Lower leg skin (tissue), 3 donors: ENCODE results near the gene THSD8.

Source experiments
- POLR2A ChIP-seq, 2 donors: fragments of 450-650 bp; IDR thresholded peaks; one replicate each; pipeline ENCODE4 v1.6.1; 2016 to 2017; ENCODE audit warnings: antibody characterized with exemption in 2 of 2, mild to moderate bottlenecking in 1 of 2, moderate library complexity in 1 of 2
- TF ChIP-seq, protein P1 (sequence below), 3 donors: fragments of 450-650 bp; IDR thresholded peaks; one replicate each; pipeline ENCODE4 v1.5.1; 2016; ENCODE audit warnings: antibody characterized with exemption in 3 of 3, mild to moderate bottlenecking in 3 of 3, moderate library complexity in 2 of 3

GRCh38 chr19:12783849-12784393 is 17.9 kb upstream of the THSD8 start:
- TF ChIP-seq POLR2A (IDR thresholded peaks at IDR 0.05): no peak
- TF ChIP-seq, protein P1, sequence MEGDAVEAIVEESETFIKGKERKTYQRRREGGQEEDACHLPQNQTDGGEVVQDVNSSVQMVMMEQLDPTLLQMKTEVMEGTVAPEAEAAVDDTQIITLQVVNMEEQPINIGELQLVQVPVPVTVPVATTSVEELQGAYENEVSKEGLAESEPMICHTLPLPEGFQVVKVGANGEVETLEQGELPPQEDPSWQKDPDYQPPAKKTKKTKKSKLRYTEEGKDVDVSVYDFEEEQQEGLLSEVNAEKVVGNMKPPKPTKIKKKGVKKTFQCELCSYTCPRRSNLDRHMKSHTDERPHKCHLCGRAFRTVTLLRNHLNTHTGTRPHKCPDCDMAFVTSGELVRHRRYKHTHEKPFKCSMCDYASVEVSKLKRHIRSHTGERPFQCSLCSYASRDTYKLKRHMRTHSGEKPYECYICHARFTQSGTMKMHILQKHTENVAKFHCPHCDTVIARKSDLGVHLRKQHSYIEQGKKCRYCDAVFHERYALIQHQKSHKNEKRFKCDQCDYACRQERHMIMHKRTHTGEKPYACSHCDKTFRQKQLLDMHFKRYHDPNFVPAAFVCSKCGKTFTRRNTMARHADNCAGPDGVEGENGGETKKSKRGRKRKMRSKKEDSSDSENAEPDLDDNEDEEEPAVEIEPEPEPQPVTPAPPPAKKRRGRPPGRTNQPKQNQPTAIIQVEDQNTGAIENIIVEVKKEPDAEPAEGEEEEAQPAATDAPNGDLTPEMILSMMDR (IDR thresholded peaks at IDR 0.05): no peak
